Right renal pelvis (tissue), 4 donors: ENCODE results near the gene OR5AK2. TPM values are rescaled to one million over a fixed set of nuclear protein-coding genes. Genes with fewer than 3 reads are reported as not detected.
"Not testable (repeated sequence)": the region's sequence is repeated elsewhere in the genome, so short reads cannot be mapped to it uniquely, and the experiment has no call there.

Experiments used
- DNase-seq, 4 donors: peaks; one replicate each; pipeline ENCODE4 v3.0.0-alpha.2; 2013; ENCODE audit warnings: low read depth in 4 of 4, low spot score in 3 of 4, missing footprints in 1 of 4
- polyA plus RNA-seq, 4 donors: library from polyadenylated mRNA; unstranded; fragments of 120-200 nt; gene quantifications; one replicate each; pipeline ENCODE4 v1.2.1, GENCODE V29; 2013; ENCODE audit not compliant: insufficient read length in 4 of 4

Gene OR5AK2
- polyA plus RNA-seq, result under 1 TPM in 2 of 4 donors, not detected in 2; 0.06 to 0.20 TPM

- DNase-seq, result no peak
Measured at GRCh38 chr11:56988614-56989013, at the start of gene OR5AK2. Gene OR5AK2, plus strand, starts transcription at chr11:56988914. Its CDS starts 0 bp downstream, at chr11:56988914.

- not testable (repeated sequence) for DNase-seq
Measured at GRCh38 chr11:56945526-56945925, 43.2 kb upstream of the OR5AK2 start.

- DNase-seq, result no peak
Measured at GRCh38 chr11:56948991-56949515, 39.7 kb upstream of the OR5AK2 start.

- no peak for DNase-seq
Measured at GRCh38 chr11:56950510-56950909, 38.2 kb upstream of the OR5AK2 start.

- DNase-seq, result not testable (repeated sequence)
Measured at GRCh38 chr11:56953907-56954306, 34.8 kb upstream of the OR5AK2 start.

GRCh38 chr11:56961609-56962008 lies 27.1 kb upstream of the OR5AK2 start:
- DNase-seq, result no peak

GRCh38 chr11:56967726-56968125 lies 21.0 kb upstream of the OR5AK2 start:
- no peak for DNase-seq

- no peak for DNase-seq
Measured at GRCh38 chr11:56968524-56968923, 20.2 kb upstream of the OR5AK2 start.

- no peak for DNase-seq
Measured at GRCh38 chr11:56977314-56977713, 11.4 kb upstream of the OR5AK2 start.

GRCh38 chr11:56990702-56991101 lies 2.0 kb downstream of the OR5AK2 start:
- no peak for DNase-seq

GRCh38 chr11:56994532-56994931 lies 5.8 kb downstream of the OR5AK2 start:
- no peak for DNase-seq

- no peak for DNase-seq
Measured at GRCh38 chr11:57001674-57002401, 13.1 kb downstream of the OR5AK2 start.

GRCh38 chr11:57008373-57008772 lies 19.7 kb downstream of the OR5AK2 start:
- no peak for DNase-seq

GRCh38 chr11:57015679-57016078 lies 27.0 kb downstream of the OR5AK2 start:
- no peak for DNase-seq

- DNase-seq, result no peak
Measured at GRCh38 chr11:57031556-57031955, 42.8 kb downstream of the OR5AK2 start.

Other genes with a start within 250 kb of the OR5AK2 start
- gene OR9G4, start 240.2 kb upstream of the OR5AK2 start, polyA plus RNA-seq, result not detected
- 1 to 10 TPM; 6.4 to 6.6 (median 6.4) TPM for gene LRRC55, start 193.0 kb downstream of the OR5AK2 start, polyA plus RNA-seq
- gene APLNR, start 248.3 kb downstream of the OR5AK2 start, polyA plus RNA-seq, result 100 to 1,000 TPM in 2 of 4 donors, 10 to 100 TPM in 2; 93.9 to 111 (median 102) TPM